Fibroblast of the conjunctiva (primary cell): ENCODE results near the gene PLAU.

ENCODE experiments used
- DNase-seq: peaks from one replicate; pipeline ENCODE4 v3.0.0-alpha.2; 2010; ENCODE audit warnings: low read depth

Gene PLAU

GRCh38 chr10:73910764-73911552 is at the start of gene PLAU:
Gene PLAU (plus strand): TSS chr10:73911132. CDS start chr10:73911556, 424 bp downstream.
- DNase-seq = no peak

- no peak for DNase-seq
These were observed 48.9 kb upstream of the PLAU start for GRCh38 chr10:73862011-73862410.

GRCh38 chr10:73863039-73863817 is 47.7 kb upstream of the PLAU start:
- no peak for DNase-seq

DNA sequence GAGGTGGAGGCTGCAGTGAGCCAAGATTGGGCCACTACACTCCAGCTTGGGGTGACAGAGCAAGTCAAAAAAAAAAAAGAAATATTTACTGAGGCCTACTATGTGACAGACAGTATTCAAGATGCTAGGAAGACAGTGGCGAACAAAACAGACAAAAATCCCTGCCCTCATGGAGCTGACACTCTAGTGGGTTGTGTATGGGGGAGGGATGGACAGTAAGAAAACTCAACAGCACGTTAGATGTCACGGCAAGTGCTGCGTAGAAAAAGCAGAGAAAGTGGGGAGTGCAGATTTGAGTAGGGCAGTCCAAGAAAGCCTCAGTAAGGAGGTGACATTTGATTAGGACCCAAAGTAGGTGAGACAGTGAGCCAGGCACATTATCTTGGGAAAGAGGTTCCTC is 46.7 kb upstream of the PLAU start:
- DNase-seq = no peak

GRCh38 chr10:73865107-73865458 is 45.8 kb upstream of the PLAU start:
- DNase-seq = no peak

DNA sequence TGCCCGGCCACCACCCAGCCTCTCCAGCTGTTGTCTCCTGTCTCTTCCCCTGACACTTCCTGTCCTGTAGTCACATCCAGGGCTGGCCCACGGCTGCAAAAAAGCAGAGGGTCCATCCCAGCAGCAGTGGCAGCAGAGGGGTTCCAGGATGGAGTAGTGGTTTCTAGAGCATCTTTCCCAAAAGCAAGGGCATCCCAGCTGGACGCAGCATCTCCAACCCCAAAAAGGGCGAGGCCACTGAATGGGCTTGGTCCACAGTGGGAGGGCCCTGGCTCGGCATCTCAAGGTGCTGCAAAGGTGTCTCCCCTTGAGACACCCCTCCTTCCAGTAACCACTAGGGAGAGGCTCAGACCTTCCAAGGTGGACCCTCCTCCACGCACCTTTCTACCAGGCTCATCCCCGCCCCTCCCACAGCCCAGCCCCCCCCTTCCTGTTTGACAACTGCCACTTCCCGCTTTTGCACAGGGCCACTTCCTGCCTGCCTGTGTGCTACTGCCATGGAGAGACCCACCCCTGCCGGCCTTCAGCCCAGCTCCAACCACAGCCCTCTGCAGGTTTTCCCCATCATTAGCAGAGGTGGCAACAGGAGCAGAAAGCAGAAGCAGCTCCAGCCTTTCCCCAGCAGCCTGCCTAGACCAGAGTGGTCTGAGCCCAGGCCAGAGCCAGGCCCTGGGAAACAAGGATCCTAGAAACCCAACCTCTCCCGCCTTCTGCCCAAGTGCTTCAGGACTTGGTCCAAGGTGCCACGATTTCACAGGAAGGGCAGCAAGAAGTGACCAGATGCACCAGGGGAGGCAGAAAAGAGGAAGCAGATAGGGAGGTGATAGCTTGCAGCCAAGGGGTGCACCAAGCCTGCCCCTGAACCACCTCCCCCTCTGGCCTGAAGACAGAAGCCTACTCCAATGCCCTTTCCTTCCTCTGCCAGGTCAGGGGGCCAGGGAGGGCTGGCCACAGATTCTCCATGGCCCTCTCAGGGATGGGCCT is 45.2 kb upstream of the PLAU start:
- no peak for DNase-seq

DNA sequence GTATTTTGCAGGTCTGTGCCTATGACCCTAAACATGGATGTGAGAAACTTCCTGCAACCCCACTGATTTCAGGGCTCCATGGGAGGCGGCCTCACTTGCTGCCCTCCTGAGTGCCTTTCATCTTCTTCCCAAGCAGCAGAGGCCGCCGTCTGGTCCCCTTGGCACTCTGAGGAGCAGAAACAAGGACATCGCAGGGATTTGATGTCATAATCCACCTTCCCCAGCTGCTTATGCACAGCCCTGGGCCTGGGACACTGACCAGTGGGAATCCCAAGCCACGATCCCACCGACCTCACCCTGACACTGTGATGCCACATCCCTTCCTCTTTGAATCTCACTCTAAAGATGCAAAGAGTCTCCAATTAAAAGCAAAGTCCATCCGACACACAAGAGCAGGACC is 44.3 kb upstream of the PLAU start:
- no peak for DNase-seq

GRCh38 chr10:73867126-73867807 is 43.7 kb upstream of the PLAU start:
- no peak for DNase-seq

- no peak for DNase-seq
These were observed 42.9 kb upstream of the PLAU start for GRCh38 chr10:73867871-73868631.

- DNase-seq = no peak
These were observed 42.2 kb upstream of the PLAU start for GRCh38 chr10:73868655-73869195.

- DNase-seq = no peak
These were observed 39.4 kb upstream of the PLAU start for GRCh38 chr10:73871295-73872189.

DNA sequence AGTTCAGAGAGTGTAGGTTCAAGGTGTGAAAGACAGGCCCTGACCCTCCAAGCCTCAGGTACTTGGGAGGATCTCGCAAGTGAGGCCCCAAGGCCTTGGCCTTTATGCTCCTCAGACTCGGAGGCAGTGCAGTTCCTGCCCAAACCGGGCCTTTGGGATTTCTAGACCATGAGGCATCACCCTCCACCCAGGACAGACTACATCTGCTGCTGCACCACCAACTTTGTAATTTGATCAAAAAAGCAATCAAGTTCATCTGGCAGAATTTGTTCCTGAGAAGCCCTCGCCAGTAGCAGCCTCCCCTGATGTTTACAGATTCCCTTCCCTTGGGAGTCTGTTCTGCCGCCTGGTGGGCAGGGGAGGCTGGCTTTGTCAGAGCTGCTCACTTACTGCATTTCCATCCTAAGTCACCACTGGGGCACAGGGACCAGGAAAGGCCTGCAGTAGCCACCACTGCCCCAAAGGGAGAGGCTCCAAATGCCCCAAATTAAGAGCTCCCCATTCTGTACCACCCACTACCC is 38.7 kb upstream of the PLAU start:
- no peak for DNase-seq

- DNase-seq = no peak
These were observed 37.6 kb upstream of the PLAU start for GRCh38 chr10:73873142-73873837.

DNA sequence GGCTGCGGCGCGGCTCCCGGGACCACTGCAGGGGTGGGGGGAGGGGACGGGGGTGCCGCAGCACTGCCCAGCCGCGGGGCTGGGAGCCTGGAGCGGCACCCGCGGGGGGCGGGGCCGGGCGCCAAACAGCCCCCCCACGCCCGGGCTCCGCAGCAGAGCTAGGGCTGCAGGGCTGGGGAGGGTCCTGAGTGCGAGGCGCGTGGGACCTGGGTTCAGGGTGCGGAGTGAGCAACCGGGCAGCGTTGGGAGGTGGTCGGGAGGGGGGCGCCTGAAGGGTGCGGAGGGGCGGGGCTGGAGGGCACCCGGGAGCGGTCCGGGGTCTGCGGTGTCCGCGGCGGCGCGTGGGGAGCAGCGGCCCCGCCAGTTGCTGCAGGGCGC is 37.1 kb upstream of the PLAU start:
- no peak for DNase-seq

GRCh38 chr10:73874267-73875138 is 36.4 kb upstream of the PLAU start, which contains the start of gene CAMK2G:
Gene CAMK2G (minus strand): TSS chr10:73874555. CDS start chr10:73874461, 94 bp downstream.
- DNase-seq = peak; percentile 53

GRCh38 chr10:73875139-73875475 is 35.8 kb upstream of the PLAU start:
- no peak for DNase-seq

DNA sequence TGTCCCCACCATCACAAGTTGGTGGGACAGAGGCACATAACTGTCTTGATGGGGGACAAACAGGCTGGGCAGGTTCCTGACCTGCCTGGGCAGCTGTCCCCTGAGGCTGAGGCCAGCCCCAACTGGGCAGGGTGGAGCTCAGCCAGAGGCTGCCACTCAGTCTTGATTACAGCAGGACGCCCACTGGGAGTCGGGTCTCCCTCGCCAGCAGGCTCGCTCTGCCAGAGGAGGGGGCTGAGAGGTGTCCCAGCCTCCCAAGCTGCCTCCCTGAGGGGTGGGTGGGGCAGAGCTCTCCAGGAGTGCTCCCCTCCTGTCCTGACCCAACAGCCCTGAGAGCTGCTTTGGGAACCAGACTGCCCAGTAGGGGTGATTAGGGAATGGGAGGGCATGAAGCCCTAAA is 34.8 kb upstream of the PLAU start:
- DNase-seq = no peak

GRCh38 chr10:73876566-73876965 is 34.4 kb upstream of the PLAU start:
- no peak for DNase-seq
